NCI-H187 (cell line): Measurements from ENCODE around the gene LEFTY1.

Experiments
- DNase-seq, 2 experiments: peaks; one replicate each; lab custom pipeline; 2025; lab: John Stamatoyannopoulos, UW

Gene LEFTY1

GRCh38 chr1:225915538-225915991 is 26.6 kb upstream of the LEFTY1 start:
- peak in 1 of 2 experiments; percentile 5 for DNase-seq

GRCh38 chr1:225914947-225915346 is 26.0 kb upstream of the LEFTY1 start:
- DNase-seq: no peak

GRCh38 chr1:225914391-225914790 is 25.4 kb upstream of the LEFTY1 start:
- DNase-seq: no peak

GRCh38 chr1:225911191-225912130 is 22.5 kb upstream of the LEFTY1 start:
- no peak for DNase-seq

- DNase-seq: no peak
Measured at GRCh38 chr1:225909477-225909876, 20.5 kb upstream of the LEFTY1 start.

GRCh38 chr1:225908773-225909172 is 19.8 kb upstream of the LEFTY1 start:
- peak in 1 of 2 experiments; percentile 18 for DNase-seq

GRCh38 chr1:225908013-225908640 is 19.2 kb upstream of the LEFTY1 start:
- no peak for DNase-seq

GRCh38 chr1:225907341-225907740 is 18.4 kb upstream of the LEFTY1 start:
- no peak for DNase-seq

- no peak for DNase-seq
Measured at GRCh38 chr1:225906467-225906866, 17.5 kb upstream of the LEFTY1 start.

GRCh38 chr1:225903623-225904022 is 14.7 kb upstream of the LEFTY1 start:
- DNase-seq: no peak

GRCh38 chr1:225899044-225899925 is 10.3 kb upstream of the LEFTY1 start:
- no peak for DNase-seq

GRCh38 chr1:225897595-225898514 is 8.9 kb upstream of the LEFTY1 start:
- no peak for DNase-seq

- DNase-seq: no peak
Measured at GRCh38 chr1:225896937-225897549, 8.1 kb upstream of the LEFTY1 start.

GRCh38 chr1:225896494-225896893 is 7.5 kb upstream of the LEFTY1 start:
- no peak for DNase-seq

- no peak for DNase-seq
Measured at GRCh38 chr1:225892307-225892706, 3.4 kb upstream of the LEFTY1 start.

- DNase-seq: no peak
Measured at GRCh38 chr1:225891229-225891972, 2.5 kb upstream of the LEFTY1 start.

- DNase-seq: no peak
Measured at GRCh38 chr1:225890346-225891228, 1.6 kb upstream of the LEFTY1 start.

GRCh38 chr1:225889743-225890142 is 797 bp upstream of the LEFTY1 start:
- DNase-seq: no peak
